Right atrium auricular region (tissue), 2 donors: ENCODE data around the gene FAM25A. TPM values are rescaled to one million over a fixed set of nuclear protein-coding genes. Genes with fewer than 3 reads are reported as not detected.

Experiments
- DNase-seq: peaks from one replicate; pipeline ENCODE4 v3.0.0-alpha.2; 2019; ENCODE audit warnings: low spot score
- H3K27ac ChIP-seq, 2 donors: fragments of 200-600 bp; sonication (generic); 1 replicate in 1 of 2; 2 replicates in 1 of 2; pipeline ENCODE4 v1.5.1; 2016 to 2019
- H3K27me3 ChIP-seq, 2 donors: fragments of 200-600 bp; sonication (generic); one replicate each; pipeline versions ENCODE4 v1.5.1 to v1.6.0; 2017 to 2019
- H3K36me3 ChIP-seq: fragments of 200-600 bp; sonication (generic); one replicate; pipeline ENCODE4 v1.5.1; 2016
- H3K4me1 ChIP-seq, 2 donors: fragments of 200-600 bp; sonication (generic); one replicate each; pipeline versions ENCODE4 v1.5.1 to v1.6.0; 2017 to 2019
- H3K4me3 ChIP-seq, 2 donors: fragments of 200-600 bp; sonication (generic); 1 replicate in 1 of 2; 2 replicates in 1 of 2; pipeline ENCODE4 v1.5.1; 2017 to 2019; ENCODE audit warnings: mild to moderate bottlenecking in 1 of 2, moderate library complexity in 1 of 2
- H3K9me3 ChIP-seq, 2 donors: fragments of 200-600 bp; sonication (generic); one replicate each; pipeline ENCODE4 v1.5.1; 2019
- total RNA-seq, 2 donors: library from RNA; depleted of rRNA; stranded (reverse); fragments of >200 nt; gene quantifications; one replicate each; pipeline ENCODE4 v1.1.0, GENCODE V29; 2016
- TF ChIP-seq, protein P1 (sequence below), 2 donors: fragments of 200-600 bp; sonication (generic); IDR thresholded peaks; one replicate each; pipeline ENCODE4 v1.5.1; 2019; ENCODE audit warnings: antibody characterized with exemption in 2 of 2

Gene FAM25A
- total RNA-seq, 2 donors from 2014 or later: not detected

DNA sequence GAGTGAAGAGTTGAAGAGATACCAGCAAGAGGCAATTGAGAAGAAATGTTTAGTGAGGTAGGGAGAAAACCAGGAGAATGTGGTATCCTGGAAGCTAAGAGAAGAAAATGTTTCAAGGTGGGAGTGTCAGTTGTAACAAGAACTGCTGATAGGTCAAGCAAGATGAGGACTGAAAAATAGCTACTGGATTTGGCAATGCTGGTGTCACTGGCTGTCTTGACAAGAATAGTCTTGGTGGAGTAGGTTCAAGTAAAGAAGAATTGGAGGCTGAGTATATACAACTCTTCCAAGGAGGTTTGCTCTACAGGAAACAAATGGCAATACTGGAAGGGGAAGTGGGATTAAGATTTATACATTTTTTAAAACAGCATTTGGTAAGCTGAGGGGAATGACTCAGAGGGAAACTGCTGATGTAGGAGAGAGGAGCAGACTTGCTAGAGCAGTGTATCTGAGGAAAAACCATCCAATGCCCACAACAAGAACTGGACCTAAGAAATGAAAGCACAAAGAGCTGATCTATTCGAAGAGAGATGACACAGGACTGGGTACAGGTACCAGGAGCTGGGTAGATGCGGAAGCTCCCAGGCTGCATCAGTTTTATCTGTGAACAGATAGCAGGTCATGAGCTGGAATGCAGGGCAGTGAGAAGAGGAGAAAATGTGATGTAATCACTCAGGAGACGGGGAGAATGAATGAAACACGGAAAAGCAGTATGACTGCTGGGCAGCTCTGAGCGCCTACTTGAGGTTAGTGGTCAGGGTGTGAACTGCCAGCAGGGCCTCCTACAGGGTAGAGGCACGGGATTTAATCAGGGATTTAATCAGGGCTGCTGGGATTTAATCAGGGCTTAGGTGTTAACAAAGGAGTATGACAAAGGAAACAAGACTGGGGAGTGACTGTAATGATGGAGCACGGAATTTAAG lies 34.5 kb downstream of the FAM25A start:
- no peak for DNase-seq
- TF ChIP-seq, protein P1, sequence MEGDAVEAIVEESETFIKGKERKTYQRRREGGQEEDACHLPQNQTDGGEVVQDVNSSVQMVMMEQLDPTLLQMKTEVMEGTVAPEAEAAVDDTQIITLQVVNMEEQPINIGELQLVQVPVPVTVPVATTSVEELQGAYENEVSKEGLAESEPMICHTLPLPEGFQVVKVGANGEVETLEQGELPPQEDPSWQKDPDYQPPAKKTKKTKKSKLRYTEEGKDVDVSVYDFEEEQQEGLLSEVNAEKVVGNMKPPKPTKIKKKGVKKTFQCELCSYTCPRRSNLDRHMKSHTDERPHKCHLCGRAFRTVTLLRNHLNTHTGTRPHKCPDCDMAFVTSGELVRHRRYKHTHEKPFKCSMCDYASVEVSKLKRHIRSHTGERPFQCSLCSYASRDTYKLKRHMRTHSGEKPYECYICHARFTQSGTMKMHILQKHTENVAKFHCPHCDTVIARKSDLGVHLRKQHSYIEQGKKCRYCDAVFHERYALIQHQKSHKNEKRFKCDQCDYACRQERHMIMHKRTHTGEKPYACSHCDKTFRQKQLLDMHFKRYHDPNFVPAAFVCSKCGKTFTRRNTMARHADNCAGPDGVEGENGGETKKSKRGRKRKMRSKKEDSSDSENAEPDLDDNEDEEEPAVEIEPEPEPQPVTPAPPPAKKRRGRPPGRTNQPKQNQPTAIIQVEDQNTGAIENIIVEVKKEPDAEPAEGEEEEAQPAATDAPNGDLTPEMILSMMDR (IDR thresholded peaks at IDR 0.05): peak in 1 of 2 donors; percentile 21
- Histone ChIP-seq H3K9me3 (no peaks in the 10 kb centered on the region), H3K36me3 (peaks cover 67% of the 10 kb centered on the region), H3K4me1 (peaks cover 0 to 10% of the 10 kb centered on the region in 2 donors), H3K27me3 (no peaks in the 10 kb centered on the region), H3K27ac (peak overlapping the region; percentile 20 to 35), H3K4me3 (no peak overlapping the region)

DNA sequence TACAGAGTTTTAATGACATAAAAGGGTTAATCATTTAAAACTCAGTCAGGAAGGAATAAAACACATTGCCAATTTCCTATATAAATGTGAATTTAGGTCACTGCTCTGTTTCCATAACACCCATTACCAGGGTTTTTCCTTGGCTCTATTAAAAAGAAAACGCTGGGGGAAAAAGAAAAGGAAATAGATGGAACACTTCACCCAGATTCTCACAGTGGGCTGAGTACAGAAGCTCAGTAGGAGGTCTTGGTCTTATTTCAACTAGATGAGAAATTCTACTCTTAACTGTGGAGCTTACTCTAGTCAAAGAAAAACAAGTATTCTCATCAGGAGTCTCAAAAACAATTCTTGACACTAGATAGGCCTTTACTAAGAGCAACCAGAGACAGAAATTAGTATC lies 38.1 kb downstream of the FAM25A start:
- H3K4me1 ChIP-seq: peaks cover 0 to 6% of the 10 kb centered on the region in 2 donors
- no peak overlapping the region for H3K27ac ChIP-seq
- H3K4me3 ChIP-seq: no peak overlapping the region
- H3K36me3 ChIP-seq: peaks cover 83% of the 10 kb centered on the region
- TF ChIP-seq, protein P1 (IDR thresholded peaks at IDR 0.05): no peak
- H3K9me3 ChIP-seq: no peaks in the 10 kb centered on the region
- DNase-seq: no peak
- no peaks in the 10 kb centered on the region for H3K27me3 ChIP-seq

DNA sequence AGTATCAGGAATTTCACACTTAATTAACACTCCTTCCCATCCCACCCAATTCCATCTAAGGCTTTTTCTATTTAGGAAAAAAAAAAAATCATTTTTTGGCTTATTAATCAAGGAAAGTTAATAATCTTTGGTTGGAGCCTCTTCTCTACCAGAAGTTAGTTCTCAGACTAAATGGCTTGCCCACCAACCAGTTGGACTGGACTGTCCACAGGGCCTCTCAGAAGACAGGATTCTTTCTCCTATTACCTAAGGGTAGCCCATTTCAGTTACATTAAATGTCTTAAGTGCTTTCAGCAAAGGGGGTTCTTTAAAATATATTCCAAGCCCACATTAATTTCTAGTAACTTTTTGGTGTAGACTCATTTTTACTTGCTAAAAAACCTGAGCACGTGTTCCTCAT lies 39.3 kb downstream of the FAM25A start:
- no peak for DNase-seq
- TF ChIP-seq, protein P1 (IDR thresholded peaks at IDR 0.05): no peak
- no peaks in the 10 kb centered on the region for H3K4me1 ChIP-seq
- H3K9me3 ChIP-seq: no peaks in the 10 kb centered on the region
- no peak overlapping the region for H3K27ac ChIP-seq
- peaks cover 79% of the 10 kb centered on the region for H3K36me3 ChIP-seq
- no peaks in the 10 kb centered on the region for H3K27me3 ChIP-seq
- no peak overlapping the region for H3K4me3 ChIP-seq

DNA sequence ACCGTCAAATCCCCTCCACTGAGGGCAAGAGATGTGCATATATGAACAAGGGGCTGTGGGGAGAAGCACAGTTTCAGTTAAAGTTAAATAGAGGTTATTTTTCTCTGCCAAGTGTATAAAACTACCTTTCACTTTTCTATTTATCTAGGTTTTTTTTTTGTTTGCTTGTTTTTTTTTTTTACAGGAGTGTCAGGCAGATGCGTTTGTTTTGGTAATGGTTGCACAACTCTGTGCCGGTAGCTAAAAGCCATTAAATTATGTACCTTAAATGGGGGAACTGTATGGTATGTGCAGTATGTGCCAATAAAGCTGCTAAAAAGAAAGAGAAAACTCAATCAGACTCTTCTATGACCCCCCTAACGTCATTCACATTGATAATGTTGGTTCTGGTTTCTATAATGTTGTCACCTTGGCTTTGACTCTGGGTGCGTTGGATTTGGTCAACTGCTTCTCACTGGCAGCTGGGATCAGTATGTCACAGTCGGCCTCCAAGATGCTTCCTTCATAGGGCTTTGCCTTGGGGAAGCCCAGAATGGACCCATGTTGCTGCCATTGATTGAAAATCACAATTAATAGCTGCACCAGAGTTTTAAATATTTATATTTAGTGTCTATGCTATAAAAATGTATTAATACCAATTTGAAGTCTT lies 40.3 kb downstream of the FAM25A start:
- H3K27me3 ChIP-seq: no peaks in the 10 kb centered on the region
- no peak overlapping the region for H3K4me3 ChIP-seq
- TF ChIP-seq, protein P1 (IDR thresholded peaks at IDR 0.05): no peak
- no peak for DNase-seq
- H3K4me1 ChIP-seq: no peaks in the 10 kb centered on the region
- H3K36me3 ChIP-seq: peaks cover 84% of the 10 kb centered on the region
- no peaks in the 10 kb centered on the region for H3K9me3 ChIP-seq
- no peak overlapping the region for H3K27ac ChIP-seq

DNA sequence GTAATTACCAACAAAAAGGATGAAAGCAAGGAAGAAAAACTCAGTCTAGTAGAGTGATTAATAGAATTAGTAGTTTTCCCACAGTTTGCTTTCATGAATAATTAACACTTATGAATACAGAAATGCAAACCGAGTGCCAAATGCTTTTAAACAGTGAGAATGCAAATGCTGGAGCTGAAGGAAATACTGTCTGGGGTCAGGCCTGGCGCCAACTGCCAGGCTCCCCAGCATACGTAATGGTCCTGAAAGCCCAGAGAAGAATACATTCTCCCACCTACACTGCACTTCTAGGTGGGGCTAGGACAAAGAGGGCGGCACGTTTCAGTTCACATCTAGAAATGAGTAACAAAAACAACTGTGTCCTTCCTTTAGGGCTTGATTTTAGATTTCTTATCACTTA lies 44.6 kb downstream of the FAM25A start:
- Histone ChIP-seq H3K9me3 (no peaks in the 10 kb centered on the region), H3K27me3 (no peaks in the 10 kb centered on the region), H3K4me3 (no peak overlapping the region), H3K4me1 (no peaks in the 10 kb centered on the region), H3K27ac (no peak overlapping the region), H3K36me3 (peaks cover 89% of the 10 kb centered on the region)
- no peak for DNase-seq
- TF ChIP-seq, protein P1 (IDR thresholded peaks at IDR 0.05): no peak
